Stromal cell of bone marrow (primary cell): ENCODE results near the gene PAX8.
"Not testable (repeated sequence)": the region's sequence is repeated elsewhere in the genome, so short reads cannot be mapped to it uniquely, and the experiment has no call there.

Source experiments
- DNase-seq: peaks from one replicate; pipeline ENCODE4 v3.0.0-alpha.2; 2012; ENCODE audit warnings: low read depth

PAX8 gene

DNA sequence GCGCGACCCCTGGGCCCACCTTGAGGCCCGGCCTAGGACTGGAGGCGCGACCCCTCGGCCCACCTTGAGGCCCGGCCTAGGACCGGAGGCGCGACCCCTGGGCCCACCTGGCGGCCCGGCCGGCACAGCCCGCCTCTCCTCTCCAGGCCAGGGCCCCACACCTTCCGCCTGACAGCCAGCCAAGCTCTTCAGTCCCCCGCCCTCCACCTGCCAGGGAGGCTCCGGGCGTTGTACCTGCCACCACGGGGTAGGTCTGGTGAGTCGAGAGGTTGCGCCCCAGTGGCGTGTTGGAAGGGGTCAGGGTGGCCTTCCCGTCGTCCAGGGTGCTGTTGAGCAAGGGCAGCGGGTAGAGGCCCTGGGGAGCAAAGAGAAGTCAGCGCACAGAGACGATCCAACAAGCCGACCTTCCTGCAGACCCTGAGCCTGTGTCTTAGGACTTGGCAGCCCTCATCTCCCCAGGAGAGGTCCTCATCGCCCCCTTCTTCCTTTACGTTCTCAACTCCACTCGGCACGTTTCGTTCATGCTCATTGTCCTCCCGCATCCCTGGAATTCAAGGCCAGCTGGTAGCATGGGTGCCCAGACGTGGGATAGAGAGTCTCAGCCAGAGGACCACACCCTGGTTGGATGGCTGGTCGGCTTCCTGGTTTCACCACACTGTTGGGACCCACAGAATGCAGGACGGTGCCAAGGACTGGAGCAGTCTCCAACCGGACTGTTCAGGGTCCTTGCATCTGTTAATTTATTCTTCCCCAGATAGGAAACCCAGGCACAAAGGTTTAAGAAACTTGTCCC is 42.2 kb downstream of the PAX8 start:
- no peak for DNase-seq

DNA sequence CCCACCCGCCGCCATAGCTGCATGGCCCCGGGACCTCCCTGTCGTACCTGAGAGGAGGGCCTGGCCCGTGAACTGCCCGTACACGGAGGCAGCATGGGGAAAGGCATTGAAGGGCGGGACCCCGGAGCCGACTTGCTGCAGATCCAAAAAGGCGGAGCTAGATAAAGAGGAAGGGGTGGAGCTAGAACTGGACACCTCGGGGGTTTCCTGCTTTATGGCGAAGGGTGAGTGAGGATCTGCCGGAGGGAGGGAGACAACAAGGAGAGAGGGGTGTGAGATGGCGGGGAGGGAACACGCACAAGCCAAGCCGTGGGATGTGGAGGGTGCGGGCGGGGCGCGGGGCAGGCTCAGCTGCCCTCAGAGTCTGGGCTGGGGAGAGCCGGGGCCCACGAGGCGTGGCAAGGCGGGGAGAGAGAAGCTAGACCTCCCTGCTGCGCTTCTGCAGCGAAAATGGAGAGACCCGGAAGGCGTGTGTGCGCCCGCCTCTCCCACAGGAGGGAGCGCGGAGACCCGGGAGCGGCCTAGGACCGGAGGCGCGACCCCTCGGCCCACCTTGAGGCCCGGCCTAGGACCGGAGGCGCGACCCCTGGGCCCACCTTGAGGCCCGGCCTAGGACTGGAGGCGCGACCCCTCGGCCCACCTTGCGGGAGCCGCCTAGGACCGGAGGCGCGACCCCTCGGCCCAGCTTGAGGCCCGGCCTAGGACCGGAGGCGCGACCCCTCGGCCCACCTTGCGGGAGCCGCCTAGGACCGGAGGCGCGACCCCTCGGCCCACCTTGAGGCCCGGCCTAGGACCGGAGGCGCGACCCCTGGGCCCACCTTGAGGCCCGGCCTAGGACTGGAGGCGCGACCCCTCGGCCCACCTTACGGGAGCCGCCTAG is 43.1 kb downstream of the PAX8 start:
- not testable (repeated sequence) for DNase-seq

DNA sequence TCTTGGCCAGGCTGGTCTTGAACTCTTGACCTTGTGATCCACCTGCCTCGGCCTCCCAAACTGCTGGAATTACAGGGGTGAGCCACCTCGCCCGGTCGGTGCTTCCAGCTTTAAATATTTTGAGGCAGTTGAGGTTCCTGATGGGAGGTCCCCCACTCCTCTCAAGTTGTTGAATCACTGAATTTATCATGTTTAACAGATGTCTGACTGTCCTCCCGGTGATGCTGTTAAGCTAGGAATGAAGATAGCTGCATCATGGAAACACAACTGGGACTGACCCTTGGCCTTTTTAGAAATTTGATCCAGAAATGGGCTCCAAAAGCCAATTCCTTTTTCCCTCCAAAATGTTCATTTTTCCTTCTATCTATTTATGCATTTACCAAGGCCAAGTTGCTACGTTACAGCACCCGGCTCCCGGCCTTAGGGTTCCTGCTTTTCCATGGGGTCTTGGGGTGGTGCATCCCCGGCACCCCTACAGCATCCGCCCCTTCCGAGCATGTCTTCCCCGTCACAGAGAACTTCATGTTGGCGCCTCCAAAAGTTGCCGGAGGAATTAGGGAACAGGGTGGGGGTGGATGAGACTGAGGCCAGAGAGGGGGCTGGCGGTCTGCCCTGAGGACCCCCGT is 43.9 kb downstream of the PAX8 start:
- DNase-seq: no peak

GRCh38 chr2:113233593-113234550 is 44.8 kb downstream of the PAX8 start:
- DNase-seq: no peak

- DNase-seq: no peak
Measured at GRCh38 chr2:113232740-113233139, 46.0 kb downstream of the PAX8 start.

DNA sequence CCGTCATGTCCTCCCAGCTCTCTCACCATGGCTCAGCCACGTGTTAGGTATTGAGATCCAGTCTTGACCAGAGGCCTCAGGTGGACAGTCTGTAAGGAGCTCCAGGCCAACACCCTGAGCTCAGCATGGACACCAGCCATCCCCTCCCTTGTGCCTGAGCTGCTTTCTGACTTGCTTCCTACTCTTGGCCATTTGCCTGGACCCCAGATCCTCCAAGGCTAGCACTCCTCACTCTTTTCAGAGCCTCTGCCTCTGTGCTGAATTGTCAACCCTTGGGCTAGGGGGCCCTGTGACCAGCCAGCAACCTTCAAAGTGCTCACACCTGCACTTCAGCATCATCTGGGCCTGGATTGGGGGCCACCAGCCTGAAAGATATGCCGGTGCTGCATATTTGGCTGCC is 46.6 kb downstream of the PAX8 start:
- DNase-seq: no peak

- no peak for DNase-seq
Measured at GRCh38 chr2:113231064-113231463, 47.7 kb downstream of the PAX8 start.

DNA sequence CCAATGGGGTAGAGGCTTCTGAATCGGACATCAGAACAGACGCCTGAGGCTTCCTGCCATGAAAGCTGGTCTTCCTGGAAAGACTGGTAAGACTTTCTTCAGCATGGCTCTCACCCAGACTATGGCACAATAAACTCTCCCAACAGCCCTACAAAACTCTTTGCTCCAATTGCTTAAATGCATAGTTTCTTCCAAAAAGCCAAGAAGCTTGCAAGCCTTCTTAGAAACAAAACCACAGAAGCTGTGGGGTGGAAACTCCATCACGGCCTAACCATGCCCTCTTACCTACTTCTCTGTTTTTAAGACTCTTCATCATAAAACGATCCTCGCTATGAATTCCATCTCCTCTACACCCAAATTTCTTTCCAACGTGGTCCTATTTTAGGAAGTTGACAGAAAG is 48.2 kb downstream of the PAX8 start:
- no peak for DNase-seq

GRCh38 chr2:113229795-113230194 is 48.9 kb downstream of the PAX8 start:
- DNase-seq: no peak

GRCh38 chr2:113228991-113229716 is 49.6 kb downstream of the PAX8 start:
- DNase-seq: no peak

DNA sequence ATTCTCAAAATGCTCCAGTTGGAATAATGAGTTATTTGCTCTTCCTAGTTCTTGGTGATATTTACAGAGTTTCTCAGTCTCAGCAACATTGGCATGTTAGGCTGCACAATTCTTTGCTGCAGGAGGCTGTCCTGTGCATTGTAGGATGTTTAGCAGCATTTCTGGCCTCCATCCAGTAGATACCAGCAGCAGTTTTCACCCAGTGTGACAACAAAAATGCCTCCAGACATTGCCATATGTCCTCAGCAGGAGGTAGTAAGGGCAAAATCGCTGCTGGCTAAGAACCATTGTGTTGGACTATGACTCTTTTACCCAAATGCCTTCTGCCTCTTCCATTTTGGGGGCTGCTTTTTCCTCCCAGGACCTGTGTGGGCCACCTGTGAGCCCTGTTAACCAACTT is 50.4 kb downstream of the PAX8 start:
- no peak for DNase-seq

DNA sequence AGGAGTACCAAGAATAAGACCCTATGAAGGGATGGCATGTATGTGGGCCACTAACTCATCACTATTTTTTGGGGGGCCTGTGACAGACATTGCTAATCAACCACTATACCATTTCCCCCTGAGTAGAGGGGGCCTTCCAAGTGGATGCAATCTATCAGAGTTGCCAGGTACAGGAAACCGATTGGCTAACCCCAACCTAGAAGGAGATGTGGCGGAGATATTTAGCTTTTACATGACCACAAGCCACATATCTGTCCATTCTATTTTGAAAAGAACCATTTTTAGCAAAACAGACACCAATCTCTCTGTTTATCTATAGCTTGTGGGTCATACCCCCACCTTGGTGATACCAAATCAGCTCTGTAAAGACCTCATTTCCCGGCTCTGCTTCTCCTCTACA is 51.0 kb downstream of the PAX8 start:
- DNase-seq: no peak

GRCh38 chr2:113227290-113227689 is 51.4 kb downstream of the PAX8 start:
- no peak for DNase-seq

DNA sequence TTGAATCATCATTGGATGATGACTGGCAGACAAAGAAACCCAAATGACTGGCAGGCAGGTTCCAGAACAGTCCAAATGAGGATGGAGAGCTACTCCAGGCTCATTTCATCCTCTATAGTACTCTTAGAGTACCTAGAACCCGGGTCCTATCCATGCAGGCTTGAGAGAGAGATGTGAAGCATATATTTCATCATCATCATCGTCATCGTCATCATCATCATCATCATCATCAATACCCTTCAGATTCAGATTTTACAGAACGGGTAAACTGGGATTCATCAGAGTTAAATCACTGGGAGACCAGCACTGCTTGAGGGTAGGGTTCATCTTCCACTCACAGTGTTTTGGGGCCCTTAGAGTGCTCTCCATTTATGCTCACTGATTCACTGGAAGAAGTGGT is 52.3 kb downstream of the PAX8 start:
- no peak for DNase-seq

GRCh38 chr2:113225263-113226259 is 53.2 kb downstream of the PAX8 start:
- peak; percentile 18 for DNase-seq

DNA sequence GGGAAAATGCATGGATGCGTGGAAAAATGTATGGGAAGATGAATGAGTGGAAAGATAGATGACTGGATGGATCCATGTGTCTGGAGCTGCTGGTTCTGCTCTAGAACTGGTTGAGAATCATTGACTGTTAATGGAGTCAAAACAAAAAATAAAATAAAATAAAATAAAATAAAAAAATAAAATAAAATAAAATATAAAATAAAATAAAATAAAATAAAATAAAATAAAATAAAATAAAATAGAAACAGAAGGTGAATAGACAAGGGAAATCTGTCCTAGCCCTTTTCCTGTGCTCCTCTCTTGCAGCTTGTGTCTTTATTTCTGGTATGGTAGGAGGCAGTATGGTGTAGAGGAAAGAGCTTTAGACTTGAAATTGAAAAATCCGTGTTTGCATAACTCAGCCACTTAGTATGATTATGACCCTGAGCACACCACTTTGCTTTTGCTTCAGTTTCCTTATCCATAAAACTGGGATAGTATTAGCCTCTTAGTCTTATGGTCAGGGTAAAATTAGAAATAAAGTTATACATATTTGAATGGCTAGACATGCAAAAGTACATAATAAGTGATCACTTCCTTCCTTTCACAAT is 54.0 kb downstream of the PAX8 start:
- DNase-seq: no peak

GRCh38 chr2:113223813-113224212 is 54.9 kb downstream of the PAX8 start:
- DNase-seq: no peak

GRCh38 chr2:113221846-113222245 is 56.9 kb downstream of the PAX8 start:
- no peak for DNase-seq

GRCh38 chr2:113220970-113221708 is 57.6 kb downstream of the PAX8 start:
- DNase-seq: no peak
